Measurements from ENCODE around the gene AP4B1. TPM values are rescaled to one million over a fixed set of nuclear protein-coding genes. Genes with fewer than 3 reads are reported as not detected.
"Not testable (repeated sequence)": the region's sequence is repeated elsewhere in the genome, so short reads cannot be mapped to it uniquely, and the experiment has no call there.

Gene AP4B1
- polyA plus RNA-seq, 6 donors from 2014 or later: 13.6 to 24.6 (median 15.8) TPM

DNA sequence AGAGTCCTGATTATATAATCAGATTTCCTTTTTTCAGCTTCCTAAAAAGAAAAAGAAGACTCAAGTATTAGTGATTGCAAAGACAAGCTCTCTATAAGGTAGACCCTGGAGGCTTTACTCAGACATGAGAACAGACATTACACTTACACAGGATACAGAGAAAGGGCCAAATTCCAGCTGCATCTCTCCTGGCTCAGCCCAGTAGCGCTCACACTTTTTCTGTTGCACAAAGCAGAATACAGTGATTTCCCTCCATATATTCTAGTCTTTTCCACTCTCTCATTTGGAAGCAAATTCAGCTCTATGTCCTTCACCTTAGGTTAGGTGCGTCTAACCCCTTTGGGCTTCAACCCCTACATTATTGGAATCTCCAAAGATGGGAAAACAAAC is 48.2 kb downstream of the AP4B1 start:
- no peaks in the 10 kb centered on the region for H3K9me3 Mint-ChIP-seq
- peaks cover 0 to 9% of the 10 kb centered on the region in 2 donors for H3K36me3 Mint-ChIP-seq
- no peak overlapping the region for H3K4me3 Mint-ChIP-seq
- ATAC-seq (ENCODE audit: low read depth in 2 of 2) (no peak), DNase-seq (no peak)
- H3K4me1 Mint-ChIP-seq: peaks cover 34 to 47% (median 41%) of the 10 kb centered on the region in 3 donors
- peak overlapping the region in 4 of 6 donors; percentile 33 to 77 (median 62) for H3K27ac Mint-ChIP-seq
- no peaks in the 10 kb centered on the region for H3K27me3 Mint-ChIP-seq

DNA sequence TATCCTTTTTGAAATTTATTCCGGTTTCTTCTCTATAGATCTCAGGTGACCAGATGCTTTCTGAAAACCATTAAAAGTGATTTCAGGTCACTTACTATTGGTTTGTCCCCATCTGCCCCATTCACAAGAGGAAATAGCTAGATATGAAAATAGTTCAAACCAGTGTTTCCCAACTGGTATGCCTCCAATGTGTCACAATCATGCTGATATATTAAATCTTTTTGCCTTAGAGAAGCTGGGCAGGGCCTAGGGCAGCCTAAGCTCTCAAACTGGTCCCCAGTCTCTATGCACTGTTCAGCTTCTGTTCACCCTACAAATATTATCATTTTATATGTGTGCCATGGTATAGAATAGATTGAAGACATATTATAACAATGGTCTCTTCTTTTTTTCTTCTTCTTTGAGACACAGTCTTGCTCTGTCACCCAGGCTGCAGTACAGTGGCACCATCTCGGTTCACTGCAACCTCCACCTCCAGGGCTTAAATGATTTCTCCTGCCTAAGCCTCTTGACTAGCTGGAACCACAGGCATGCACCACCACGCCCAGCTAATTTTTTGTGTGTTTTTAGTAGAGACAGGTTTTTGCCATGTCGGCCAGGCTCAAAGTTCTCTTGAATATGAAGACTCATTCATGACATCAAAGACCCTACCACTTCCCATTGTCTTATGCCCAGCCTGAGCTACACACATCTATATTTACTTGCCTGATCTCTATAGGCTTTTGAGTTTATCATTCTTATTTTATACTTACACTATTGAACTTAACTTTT is 48.8 kb downstream of the AP4B1 start:
- ATAC-seq (ENCODE audit: low read depth in 2 of 2): no peak
- Mint-ChIP-seq H3K27ac (peak overlapping the region in 4 of 6 donors; percentile 59 to 81 (median 69)), H3K9me3 (no peaks in the 10 kb centered on the region), H3K4me1 (peaks cover 33 to 45% (median 36%) of the 10 kb centered on the region in 3 donors), H3K4me3 (no peak overlapping the region), H3K27me3 (no peaks in the 10 kb centered on the region), H3K36me3 (peaks cover 4 to 12% of the 10 kb centered on the region in 2 donors)
- no peak for DNase-seq

GRCh38 chr1:113854234-113854633 is 50.4 kb downstream of the AP4B1 start:
- H3K27me3 Mint-ChIP-seq: no peaks in the 10 kb centered on the region
- peaks cover 28 to 34% (median 30%) of the 10 kb centered on the region in 3 donors for H3K4me1 Mint-ChIP-seq
- ATAC-seq (ENCODE audit: low read depth in 2 of 2): no peak
- no peak overlapping the region for H3K4me3 Mint-ChIP-seq
- no peak for DNase-seq
- H3K27ac Mint-ChIP-seq: peak overlapping the region in 1 of 6 donors; percentile 27
- no peaks in the 10 kb centered on the region for H3K9me3 Mint-ChIP-seq
- peaks cover 8 to 17% of the 10 kb centered on the region in 2 donors for H3K36me3 Mint-ChIP-seq

- H3K36me3 Mint-ChIP-seq: peaks cover 8 to 17% of the 10 kb centered on the region in 2 donors
- ATAC-seq (ENCODE audit: low read depth in 2 of 2); H3K27me3 Mint-ChIP-seq; H3K9me3 Mint-ChIP-seq; H3K4me3 Mint-ChIP-seq; DNase-seq: not testable (repeated sequence)
- peaks cover 13 to 20% (median 15%) of the 10 kb centered on the region in 3 donors for H3K4me1 Mint-ChIP-seq
- H3K27ac Mint-ChIP-seq: peak overlapping the region in 2 of 6 donors; percentile 27 to 69
Observed at GRCh38 chr1:113852694-113853093, 51.9 kb downstream of the AP4B1 start.

DNA sequence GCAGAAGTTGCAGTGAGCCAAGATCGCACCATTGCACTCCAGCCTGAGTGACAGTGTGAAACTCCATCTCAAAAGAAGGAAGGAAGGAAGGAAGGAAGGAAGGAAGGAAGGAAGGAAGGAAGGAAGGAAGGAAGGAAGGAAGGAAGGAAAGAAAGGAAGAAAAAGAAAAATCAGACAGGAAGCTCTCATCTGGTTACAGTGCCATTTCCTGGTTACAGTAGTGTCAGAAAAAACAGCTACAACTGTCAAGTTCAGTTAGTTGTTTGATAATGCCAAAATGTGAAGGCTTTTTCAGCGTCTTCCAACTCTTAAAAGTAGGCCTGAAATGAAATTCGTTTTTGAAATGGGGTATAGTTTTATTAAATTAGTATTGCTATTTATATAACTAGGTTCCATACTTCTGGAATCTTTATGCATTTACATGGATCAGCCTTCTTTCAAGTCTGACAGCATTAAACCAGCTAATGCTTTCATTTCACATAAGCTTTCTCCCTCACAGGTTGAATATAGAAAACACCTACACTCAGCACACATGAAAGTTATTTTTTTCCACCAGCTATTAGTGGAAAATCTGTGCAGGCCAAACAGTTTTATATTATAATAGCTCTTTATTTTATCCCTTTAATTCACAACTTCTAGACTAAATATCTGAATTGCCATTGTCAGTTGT is 54.3 kb downstream of the AP4B1 start:
- peaks cover 27 to 37% of the 10 kb centered on the region in 2 donors for H3K36me3 Mint-ChIP-seq
- H3K4me3 Mint-ChIP-seq: peak overlapping the region in 1 of 8 donors; percentile 49
- DNase-seq: no peak
- no peaks in the 10 kb centered on the region for H3K27me3 Mint-ChIP-seq
- peaks cover 0 to 7% (median 0%) of the 10 kb centered on the region in 7 donors for H3K9me3 Mint-ChIP-seq
- no peak for ATAC-seq (ENCODE audit: low read depth in 2 of 2)
- H3K27ac Mint-ChIP-seq: peak overlapping the region in 3 of 6 donors; percentile 75 to 94 (median 75)
- peaks cover 8 to 10% (median 9%) of the 10 kb centered on the region in 3 donors for H3K4me1 Mint-ChIP-seq

- no peak overlapping the region for H3K4me3 Mint-ChIP-seq
Observed at GRCh38 chr1:113849072-113849471, 55.5 kb downstream of the AP4B1 start.

DNA sequence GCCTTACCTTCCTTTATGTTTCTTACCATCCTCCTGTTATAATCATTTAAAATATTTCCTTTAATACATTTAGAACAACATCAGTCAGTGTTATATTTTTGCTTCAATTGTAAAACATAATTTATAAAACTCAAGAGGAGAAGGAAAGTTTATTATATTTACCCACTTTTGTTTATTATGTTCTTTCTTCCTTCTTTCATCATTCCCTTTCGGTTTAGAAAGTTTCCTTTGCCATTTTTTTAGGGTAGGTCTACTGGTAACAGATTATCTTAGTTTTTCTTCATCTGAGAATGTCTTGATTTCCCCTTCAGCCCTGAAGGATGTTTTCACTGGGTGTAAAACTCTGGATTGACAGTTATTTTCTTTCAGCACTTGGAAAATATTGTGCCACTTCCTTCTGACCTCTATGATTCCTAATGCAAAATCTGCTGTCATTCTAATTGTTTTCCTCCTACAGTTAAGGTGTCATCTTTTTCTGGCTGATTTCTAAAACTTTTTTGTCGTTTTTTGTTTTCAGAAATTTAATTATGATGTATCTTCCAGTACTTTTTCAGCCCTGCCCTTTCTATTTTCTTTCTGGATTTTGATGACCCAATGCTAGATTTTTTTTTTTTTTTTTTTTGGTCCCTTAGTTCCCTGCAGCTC is 58.1 kb downstream of the AP4B1 start:
- Mint-ChIP-seq H3K4me1 (peaks cover 8 to 10% (median 9%) of the 10 kb centered on the region in 3 donors), H3K9me3 (peaks cover 0 to 7% (median 0%) of the 10 kb centered on the region in 7 donors), H3K27me3 (no peaks in the 10 kb centered on the region), H3K36me3 (peaks cover 27 to 28% of the 10 kb centered on the region in 2 donors), H3K4me3 (no peak overlapping the region), H3K27ac (peak overlapping the region in 4 of 6 donors; percentile 16 to 93 (median 68))
- ATAC-seq (ENCODE audit: low read depth in 2 of 2) (no peak), DNase-seq (no peak)

More at GRCh38 chr1:113849072-113849471, 55.5 kb downstream of the AP4B1 start:
- Mint-ChIP-seq H3K36me3 (peaks cover 27 to 28% of the 10 kb centered on the region in 2 donors), H3K9me3 (peaks cover 0 to 7% (median 0%) of the 10 kb centered on the region in 7 donors), H3K27me3 (no peaks in the 10 kb centered on the region), H3K27ac (no peak overlapping the region), H3K4me1 (peaks cover 8 to 10% (median 9%) of the 10 kb centered on the region in 3 donors)
- ATAC-seq (ENCODE audit: low read depth in 2 of 2) (no peak), DNase-seq (no peak)

Other genes starting within 250 kb of the AP4B1 start
- 10 to 100 TPM in 2 of 6 donors, 1 to 10 TPM in 4; 6.7 to 13.4 (median 9.6) TPM for gene PHTF1, start 145.3 kb downstream of the AP4B1 start, polyA plus RNA-seq (ENCODE audit: low read depth in 6 of 6)
- 10 to 100 TPM; 28.7 to 39.0 (median 36.4) TPM for gene RSBN1, start 92.3 kb downstream of the AP4B1 start, polyA plus RNA-seq (ENCODE audit: low read depth in 6 of 6)
- 10 to 100 TPM; 27.3 to 56.2 (median 41.0) TPM for gene PTPN22, start 33.1 kb downstream of the AP4B1 start, polyA plus RNA-seq (ENCODE audit: low read depth in 6 of 6)
- gene BCL2L15, start 17.2 kb downstream of the AP4B1 start, polyA plus RNA-seq (ENCODE audit: low read depth in 6 of 6): under 1 TPM in 2 of 6 donors, not detected in 4; 0.05 TPM
- gene DCLRE1B, start 527 bp upstream of the AP4B1 start, polyA plus RNA-seq (ENCODE audit: low read depth in 6 of 6): 1 to 10 TPM; 2.7 to 7.5 (median 5.0) TPM
- 1 to 10 TPM in 5 of 6 donors, under 1 TPM in 1; 0.08 to 8.6 (median 6.4) TPM for gene HIPK1, start 24.5 kb upstream of the AP4B1 start, polyA plus RNA-seq (ENCODE audit: low read depth in 6 of 6)
- gene OLFML3, start 74.7 kb upstream of the AP4B1 start, polyA plus RNA-seq (ENCODE audit: low read depth in 6 of 6): not detected
- gene SYT6, start 249.1 kb upstream of the AP4B1 start, polyA plus RNA-seq (ENCODE audit: low read depth in 6 of 6): not detected